LoVo (cell line): Measurements from ENCODE around the gene DACH1.
"Not testable (repeated sequence)": the region's sequence is repeated elsewhere in the genome, so short reads cannot be mapped to it uniquely, and the experiment has no call there.

ENCODE experiments used
- DNase-seq: peaks from one replicate; pipeline ENCODE4 v3.0.0-alpha.2; 2016; ENCODE audit warnings: low spot score

Gene DACH1

DNA sequence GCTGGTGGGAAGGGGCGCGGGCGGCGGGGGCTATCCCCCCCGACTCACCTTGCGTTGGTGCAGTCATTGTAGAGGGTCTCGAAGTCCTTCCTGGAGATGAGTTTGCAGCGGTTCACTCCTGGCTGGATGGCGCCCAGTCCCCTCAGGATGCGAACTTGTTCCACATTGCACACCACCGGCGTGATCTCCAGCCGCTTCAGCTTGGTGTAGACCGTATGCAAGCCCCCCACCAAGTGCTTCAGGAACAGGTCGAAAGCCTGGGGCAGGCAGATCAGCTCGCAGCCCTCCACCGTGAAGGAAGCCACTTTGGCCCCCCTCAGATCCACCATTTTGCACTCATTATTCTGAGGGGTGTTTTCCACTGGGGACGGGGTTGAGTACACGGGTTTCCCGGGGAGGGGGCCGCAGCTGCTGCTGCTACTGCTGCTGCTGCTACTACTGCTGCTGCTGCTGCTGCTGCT is 1.1 kb downstream of the DACH1 start:
- no peak for DNase-seq

DNA sequence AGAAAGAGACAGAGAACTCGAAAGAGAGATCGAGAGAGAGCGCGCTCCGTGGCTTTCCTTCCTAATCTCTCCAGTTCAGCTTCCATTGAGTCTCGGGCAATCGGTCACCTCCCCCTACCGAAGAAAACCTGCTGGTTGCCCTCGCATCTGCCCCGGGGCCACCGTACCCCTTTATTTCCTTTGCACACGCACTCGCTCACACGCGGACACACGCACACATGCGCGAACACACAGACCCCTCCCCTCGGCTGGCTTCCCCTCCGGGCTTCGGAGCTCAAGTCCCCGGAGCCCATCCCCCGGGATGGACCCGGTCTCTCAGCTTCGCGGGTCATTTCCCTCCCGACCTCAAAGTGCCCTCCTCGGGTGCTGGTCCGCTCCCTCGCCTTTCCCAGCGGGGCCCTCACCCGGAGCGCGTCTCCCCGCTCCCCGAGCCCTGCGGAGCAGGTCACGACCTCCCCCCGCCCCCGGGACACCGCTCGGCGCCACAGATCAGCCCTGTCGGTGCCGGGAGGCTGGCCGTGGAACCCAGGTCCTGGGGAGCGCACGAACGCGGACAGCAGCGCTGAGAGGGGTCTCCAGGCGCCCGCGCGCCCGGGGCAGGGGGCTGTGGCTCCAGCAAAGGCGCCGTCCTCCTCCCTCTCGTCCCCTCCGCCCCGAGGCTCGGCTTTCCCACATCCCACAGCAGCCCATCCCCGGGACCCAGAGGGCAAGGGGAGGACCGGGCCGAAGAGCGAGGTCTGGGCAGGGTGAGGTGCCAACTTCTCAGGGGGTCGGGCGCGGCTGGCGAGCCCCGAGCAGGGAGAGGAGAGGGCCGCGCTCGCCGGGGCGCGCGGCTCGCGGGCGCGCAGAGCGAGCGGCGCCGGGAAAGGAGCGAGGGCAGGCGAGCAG is 1.8 kb downstream of the DACH1 start:
- DNase-seq, result no peak

DNA sequence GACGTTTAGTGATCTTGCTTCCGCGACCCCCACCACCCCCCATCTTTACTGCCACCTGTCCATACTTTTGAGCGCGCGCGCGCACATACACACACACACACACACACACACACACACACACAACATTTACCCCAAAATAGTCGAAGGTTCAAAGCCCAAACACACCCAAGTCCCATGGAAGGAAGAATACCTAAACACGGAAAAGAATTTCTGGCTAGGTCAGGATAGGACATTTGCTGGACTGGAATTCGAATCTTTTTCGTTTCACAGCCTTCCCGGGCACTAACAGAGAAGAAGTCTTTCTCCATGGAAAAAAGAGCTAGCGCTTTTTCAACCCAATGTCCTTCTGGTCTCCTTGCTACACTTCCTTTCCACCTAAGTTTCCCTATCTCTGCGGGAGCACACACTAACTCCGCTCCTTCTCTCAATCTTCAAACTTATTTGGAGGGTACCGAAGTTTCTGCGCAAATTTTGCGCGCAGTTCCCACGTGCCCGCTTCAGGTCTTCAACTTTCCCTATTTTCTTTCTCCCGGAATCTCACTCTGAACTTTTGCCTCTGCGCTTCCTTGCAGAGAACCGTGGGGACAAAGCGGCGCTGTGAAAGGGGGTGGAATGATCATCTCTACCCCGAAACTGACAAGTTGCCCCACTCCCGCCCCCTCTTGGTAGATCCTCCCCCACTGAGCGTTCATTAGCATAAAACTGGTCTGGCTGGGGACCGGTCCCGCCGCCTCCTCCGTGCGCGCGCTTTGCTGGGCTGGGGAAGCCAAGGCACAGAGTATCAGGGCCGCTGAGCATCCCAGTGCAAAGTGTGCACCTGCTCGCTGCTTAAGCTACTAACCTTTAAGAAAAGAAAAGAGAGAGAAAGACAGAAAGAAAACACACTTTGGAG is 2.7 kb downstream of the DACH1 start:
- no peak for DNase-seq

DNA sequence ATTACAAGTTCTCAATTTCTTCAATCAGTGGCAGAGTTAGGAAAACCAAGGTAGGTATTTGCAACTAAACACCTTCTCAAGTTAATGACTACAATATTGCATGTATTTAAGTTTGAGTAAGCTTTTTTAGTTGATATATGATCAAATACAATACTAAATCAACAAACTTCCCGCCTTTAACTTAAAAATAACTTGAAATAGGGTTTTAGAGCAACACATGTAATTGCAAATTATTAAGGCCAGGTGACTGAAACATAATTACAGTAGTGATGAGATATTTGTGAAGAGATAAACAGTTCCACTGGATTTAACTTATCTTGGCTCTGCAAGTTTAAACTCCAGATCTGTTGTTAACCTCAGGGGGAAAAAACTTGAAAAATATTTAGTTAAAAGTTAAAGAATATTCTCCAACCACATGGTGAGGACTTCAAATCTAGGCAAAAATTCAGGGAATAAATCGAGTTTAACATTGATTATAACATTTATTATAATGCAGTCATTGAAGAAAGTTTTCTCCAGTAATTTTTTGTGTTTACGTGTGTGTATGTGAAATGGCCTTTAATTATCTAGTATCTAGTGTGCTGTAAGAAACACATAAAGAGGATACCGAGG is 3.6 kb downstream of the DACH1 start:
- DNase-seq, result no peak

DNA sequence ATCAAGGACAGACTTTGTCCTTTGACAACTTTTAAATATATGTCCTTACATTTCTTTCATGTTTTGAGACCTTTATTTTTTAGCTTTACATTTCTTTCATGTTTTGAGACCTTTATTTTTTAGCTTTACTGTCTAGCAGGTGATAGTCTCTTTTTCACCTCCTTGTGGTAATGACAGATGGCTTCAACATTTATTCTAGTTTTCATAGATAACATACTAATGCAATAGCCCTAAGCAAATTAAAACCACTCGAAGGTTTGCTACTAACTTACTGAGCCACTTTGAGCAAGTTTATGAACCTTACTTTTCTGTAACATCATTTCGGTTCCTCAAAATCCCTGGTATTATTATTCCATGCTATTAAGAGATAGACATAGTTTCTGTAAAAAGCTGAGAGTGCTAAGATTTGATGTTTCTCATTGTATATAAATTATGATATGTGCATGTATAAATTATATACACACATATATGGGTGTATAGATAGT is 4.5 kb downstream of the DACH1 start:
- no peak for DNase-seq

DNA sequence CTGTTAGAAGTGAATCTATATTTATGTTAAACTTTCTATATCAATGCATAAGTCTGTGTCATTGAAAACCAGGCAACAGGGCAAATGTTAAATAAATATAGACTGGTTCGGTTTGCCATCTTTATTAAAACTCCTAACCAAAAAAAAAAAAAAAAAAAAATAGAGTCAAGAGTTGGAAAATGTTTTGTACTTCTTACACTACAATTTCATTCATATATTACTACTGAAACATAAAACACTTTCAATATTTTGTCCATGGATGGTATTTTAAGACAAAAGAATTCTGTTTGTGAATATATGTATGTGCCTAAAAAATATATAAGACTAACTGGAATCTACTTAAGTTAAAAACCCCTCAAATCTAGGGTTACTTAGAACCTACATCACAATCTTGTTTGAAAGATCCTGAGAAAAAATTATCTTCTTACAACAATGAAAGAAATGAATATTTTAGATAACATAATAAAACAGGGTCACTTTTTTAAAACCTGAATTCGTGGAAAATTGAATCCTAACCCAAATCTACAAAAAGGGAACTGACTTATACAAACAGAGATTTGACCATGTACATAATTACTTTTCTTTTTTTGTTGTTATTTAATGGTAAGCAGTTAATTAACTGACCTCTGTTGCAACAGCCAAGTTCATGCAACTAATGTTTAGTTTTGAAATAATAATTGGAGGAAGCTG is 5.1 kb downstream of the DACH1 start:
- DNase-seq, result no peak

DNA sequence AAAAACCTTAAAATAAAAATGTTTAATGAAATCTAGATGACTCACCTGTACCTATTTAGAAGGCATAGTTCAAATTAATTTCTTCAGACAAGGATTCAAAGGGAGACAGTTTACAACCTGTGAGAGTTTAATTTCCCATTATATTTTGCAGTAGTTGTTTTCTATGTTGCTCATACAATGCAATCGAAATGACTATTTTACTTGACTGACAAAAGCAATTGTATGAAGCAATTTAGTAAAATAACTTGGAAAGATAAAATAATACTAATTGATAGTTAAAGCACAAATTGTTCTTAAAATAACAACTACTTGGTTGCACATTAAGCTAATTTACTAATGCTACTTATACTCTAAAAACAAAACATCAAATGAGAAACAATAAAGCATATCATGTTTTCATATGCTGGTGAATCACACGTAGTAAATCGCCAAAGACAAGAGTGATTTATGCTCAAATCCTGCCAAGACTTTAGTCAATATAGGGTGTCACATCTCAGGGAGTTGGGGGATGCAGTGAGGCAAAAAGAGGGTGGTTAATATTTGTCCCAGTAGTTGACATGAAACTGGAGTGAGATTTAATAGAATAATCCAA is 6.4 kb downstream of the DACH1 start:
- no peak for DNase-seq

DNA sequence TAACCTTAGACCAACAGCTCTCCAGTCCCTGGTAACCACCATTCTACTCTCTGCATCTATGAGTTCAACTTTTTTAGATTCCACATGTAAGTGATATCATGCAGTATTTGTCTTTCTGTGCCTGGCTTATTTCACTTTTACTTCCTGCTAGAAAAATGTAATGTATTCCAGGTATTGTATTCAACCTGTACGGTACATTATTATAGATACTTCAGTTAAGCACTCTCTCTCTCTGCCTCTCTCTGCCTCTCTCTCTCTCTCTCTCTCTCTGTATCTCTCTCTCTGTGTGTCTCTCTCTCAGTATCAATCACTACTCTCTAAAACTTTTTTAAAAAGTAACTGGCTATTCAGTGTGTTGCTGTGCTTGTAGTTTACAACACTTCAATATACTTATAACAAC is 8.4 kb downstream of the DACH1 start:
- no peak for DNase-seq

DNA sequence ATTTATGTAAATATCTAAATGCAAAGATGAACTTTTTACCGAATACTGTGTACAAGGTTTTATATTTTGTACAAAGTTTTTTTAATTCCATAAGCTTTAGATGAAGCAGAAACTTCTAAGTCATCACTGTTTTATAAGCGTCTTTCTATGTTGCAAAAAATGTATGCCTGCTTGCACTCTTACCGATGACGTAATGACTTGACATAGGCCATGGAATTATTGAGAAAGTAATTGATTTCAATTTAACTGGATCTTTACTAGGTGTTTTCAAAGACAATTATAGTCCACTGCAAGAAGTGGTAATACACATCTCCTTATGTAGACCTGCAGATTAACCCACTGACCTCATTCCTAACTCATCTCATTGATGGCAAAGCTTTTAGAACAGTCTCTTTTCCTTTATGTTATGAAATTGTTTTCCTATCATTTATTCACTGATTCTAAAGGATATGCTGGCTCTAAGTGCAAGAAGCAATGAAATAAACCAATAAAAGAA is 10.4 kb downstream of the DACH1 start:
- no peak for DNase-seq

DNA sequence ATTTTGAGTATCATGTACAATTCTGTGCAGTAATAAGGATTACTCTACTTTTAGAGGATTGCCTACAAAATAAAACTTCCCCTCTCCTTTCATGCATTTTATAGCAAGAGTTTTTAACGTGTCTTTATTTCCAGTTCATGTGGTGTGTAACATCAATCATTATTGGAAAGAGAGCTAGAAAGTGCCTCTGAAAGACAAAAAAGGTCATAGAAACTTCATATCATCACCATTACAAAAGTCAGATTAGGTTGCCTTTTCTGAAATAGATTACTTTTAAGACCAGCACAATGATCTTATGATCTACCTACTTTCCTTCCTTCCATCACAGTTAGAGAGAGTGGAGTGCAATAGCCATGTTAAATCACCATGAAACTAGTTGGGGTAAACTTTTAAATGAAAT is 12.6 kb downstream of the DACH1 start:
- DNase-seq, result no peak

DNA sequence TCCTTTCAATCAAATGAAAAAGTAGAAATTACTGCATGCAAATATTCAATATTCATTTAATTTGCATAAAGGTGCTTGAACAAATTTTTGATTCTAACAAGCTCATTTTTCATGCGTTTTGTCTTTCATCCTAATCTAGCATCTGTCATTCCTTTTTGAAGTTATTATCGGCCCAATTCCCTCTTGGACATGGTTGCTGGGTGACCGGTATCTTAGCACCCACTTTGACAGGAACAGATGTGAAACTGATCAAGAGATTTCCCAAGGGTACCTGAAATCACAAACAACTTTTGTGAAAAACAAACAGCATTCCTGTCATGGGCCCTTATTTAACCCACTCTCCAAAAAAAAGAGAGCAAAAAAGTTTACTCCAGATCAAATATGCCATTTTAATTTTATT is 13.3 kb downstream of the DACH1 start:
- no peak for DNase-seq

DNA sequence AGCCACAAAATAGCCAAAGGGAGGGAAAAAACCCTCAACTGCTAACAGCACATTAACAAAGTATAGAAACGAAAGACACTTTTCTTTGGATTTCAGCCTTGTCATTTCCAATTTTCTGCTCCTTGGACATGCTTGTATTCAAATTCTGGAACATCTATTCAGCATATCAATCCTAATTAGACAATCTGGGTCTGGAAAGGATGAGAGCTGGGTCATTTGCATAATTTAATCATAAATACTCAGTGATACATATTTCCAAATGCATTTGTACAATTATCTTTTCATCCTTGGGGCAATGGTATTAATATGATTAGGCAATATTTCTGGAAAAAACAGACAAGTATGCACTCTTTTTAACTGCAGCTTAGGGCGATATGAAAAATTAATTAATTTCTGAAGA is 14.3 kb downstream of the DACH1 start:
- DNase-seq, result no peak

DNA sequence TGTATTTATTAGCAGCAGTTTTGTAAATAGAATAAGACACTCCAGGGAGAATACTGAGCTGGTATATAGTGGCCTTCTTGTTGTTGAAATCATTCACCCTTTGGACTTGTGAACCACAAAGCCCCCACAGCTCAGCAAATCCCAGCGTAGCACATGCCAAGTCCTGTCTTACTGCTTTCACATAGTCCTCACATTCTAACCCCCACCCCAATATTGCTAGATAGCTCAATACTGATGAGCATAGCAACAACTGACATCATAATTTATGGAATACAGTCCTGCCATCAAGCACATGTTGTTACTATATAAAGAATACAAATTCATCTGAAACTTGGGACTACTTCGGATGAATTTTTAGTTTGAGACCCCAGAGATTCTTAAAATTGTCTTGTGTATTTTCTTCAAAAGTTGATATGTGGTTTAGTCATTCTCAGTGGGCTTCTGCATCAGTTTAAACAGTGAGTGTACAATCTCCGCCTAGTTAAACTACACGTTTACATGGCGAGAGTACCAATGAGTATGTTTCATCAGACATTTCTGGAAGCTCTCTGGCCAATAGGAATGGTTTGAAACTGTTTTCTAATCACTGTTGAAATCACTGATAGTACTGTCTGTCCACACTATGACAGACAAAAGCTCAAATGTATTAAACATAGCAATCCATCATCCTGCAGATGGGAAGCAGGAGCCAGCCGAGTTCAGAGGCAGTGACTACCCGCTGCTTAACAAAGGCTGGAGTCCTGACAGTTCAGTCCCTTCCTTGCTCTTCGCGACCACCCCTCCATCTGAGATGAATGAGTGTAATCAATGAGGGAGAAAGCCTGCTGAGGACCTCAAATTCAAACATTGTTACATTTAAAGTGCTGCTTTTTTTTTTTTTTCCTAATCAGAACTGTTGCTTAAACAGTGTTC is 15.2 kb downstream of the DACH1 start:
- DNase-seq, result no peak

DNA sequence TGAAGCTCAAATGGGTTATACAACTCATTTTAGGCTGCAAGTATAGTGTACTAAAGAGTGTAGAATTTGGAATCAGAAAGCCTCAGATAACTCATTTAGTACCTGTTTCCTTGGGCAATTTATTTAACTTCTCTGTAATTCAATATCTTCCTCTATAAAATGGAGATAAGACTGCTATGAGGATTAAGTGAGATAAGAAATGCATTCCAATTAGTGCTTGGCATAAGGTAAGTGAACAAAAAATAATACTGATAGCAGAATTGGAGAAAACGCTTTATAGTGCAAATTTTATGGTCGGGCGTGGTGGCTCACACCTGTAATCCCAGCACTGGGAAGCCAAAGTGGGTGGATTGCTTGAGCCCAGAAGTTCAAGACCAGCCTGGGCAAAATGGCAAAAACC is 25.0 kb downstream of the DACH1 start:
- DNase-seq, result no peak

DNA sequence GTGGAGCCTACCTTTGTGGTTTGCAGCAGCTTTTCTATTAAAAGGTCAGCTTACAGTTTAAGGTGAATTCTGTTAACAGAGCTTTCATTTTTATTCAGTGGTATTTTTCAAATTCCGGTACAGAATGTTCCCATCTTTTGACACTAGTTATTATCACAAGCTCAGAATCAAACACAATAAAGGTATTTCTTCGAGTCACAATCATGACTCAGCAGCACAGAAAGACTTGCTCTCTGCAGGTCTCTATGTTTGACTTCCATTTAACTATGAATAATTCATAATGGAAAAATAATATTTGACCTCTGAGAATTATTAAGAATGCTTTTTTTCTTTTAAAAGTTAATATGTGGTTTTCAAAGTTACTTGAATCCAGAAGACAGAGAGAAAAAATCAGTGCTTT is 28.2 kb downstream of the DACH1 start:
- no peak for DNase-seq

DNA sequence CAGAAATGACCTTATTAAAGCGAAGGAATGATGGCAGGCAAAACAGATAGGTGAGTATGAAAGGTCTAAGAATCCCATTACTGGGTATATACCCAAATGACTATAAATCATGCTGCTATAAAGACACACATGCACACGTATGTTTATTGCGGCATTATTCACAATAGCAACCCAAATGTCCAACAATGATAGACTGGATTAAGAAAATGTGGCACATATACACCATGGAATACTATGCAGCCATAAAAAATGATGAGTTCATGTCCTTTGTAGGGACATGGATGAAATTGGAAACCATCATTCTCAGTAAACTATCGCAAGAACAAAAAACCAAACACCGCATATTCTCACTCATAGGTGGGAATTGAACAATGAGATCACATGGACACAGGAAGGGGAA is 29.4 kb downstream of the DACH1 start:
- not testable (repeated sequence) for DNase-seq

DNA sequence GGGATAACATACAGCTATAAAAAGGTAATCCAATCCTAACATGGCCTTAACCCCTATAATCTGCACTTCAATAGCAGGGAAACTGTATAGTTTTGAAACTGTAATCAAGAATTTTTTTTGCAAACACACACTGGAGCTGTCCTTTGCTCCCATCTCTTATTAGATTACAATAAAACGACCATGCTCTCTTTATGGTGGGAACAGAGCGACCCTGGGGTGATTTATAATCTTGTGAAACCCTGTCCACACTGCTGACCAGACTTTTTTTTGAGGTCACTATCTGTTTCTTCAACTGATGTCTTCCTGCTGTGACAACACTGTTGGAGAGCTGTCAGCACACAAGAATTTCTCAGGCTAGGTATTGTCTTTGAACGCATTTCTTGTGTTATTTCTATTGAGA is 35.3 kb downstream of the DACH1 start:
- DNase-seq, result no peak

DNA sequence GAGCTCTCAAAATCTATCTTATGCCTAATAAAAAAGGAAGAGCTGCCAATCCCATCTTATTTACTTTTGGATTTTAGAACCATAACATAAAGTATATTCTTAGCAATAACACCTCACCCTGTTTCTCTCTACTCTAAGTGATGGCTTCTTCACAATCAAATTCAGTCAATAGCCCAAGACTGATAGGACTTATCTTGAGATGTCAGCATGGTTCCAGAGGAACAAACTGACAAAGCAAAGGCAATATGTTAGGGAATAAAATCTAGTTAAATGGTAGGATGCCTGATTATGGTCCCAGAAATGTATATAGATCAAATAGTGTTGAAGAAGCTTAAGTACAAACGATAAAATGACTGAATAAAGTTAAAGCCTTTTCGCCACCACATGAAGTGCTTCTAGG is 36.3 kb downstream of the DACH1 start:
- no peak for DNase-seq

DNA sequence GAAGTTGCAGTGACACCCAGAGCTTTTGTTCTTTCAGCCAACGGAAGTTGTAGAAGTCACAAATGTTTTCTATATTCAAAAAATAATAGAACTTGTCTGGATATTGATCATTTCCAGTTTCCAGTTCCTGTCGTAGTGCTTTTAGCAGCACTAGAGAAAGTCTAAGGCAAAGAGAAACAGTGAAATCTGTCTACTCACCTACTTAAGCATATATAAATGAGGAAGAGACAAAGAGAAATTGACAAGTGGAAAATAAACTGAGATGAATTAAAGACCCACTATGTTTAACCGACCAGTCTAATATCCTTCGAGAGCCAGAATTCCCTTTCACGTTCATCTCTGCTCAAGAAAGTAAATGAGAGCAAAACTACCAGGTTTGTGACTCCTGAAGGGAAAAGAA is 36.7 kb downstream of the DACH1 start:
- no peak for DNase-seq

DNA sequence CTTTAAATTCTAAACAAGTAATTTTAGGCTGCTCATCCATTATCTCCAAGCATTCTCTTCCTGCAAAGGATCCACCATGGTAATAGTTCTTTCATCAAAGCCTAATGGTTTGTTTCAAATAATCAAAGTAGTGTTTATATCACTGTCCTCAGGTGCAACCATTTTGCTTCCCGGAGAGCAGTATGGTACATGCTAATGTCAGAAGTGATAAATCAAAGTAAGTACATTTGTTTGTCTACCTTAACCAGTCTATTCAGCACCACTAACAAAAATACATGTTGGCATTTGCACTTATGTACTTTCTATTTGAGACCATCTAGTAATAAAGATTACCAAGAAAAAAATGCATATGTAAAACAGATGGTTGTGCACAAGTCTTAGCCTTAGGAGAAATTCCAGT is 37.5 kb downstream of the DACH1 start:
- no peak for DNase-seq
